ENCODE measurements around the gene DRD2.
A peak's percentile ranks its signal among the peaks of the same experiment; 100 is the strongest.

Gene DRD2

GRCh38 chr11:113440816-113441215 lies 34.4 kb downstream of the DRD2 start:
- no peak for DNase-seq

GRCh38 chr11:113436672-113437252 lies 38.4 kb downstream of the DRD2 start:
- DNase-seq = no peak

GRCh38 chr11:113435190-113435968 lies 39.8 kb downstream of the DRD2 start:
- no peak for DNase-seq

- DNase-seq = no peak
Observed at GRCh38 chr11:113431746-113432145, 43.5 kb downstream of the DRD2 start.

- DNase-seq = no peak
Observed at GRCh38 chr11:113426686-113427085, 48.5 kb downstream of the DRD2 start.

GRCh38 chr11:113420808-113421207 lies 54.4 kb downstream of the DRD2 start:
- no peak for DNase-seq

- DNase-seq = no peak
Observed at GRCh38 chr11:113419454-113420003, 55.7 kb downstream of the DRD2 start.

- no peak for DNase-seq
Observed at GRCh38 chr11:113417428-113417827, 57.8 kb downstream of the DRD2 start.

- no peak for DNase-seq
Observed at GRCh38 chr11:113415343-113415742, 59.9 kb downstream of the DRD2 start.

- no peak for DNase-seq
Observed at GRCh38 chr11:113412675-113413074, 62.5 kb downstream of the DRD2 start.

- peak; percentile 27 to 55 for DNase-seq
Observed at GRCh38 chr11:113411536-113411935, 63.7 kb downstream of the DRD2 start.

- no peak for DNase-seq
Observed at GRCh38 chr11:113410414-113411135, 64.6 kb downstream of the DRD2 start.

- no peak for DNase-seq
Observed at GRCh38 chr11:113409526-113409925, 65.7 kb downstream of the DRD2 start.

- no peak for DNase-seq
Observed at GRCh38 chr11:113408887-113409286, 66.3 kb downstream of the DRD2 start.

GRCh38 chr11:113408206-113408605 lies 67.0 kb downstream of the DRD2 start:
- DNase-seq = no peak

- DNase-seq = no peak
Observed at GRCh38 chr11:113407163-113407562, 68.0 kb downstream of the DRD2 start.

- no peak for DNase-seq
Observed at GRCh38 chr11:113405724-113406478, 69.3 kb downstream of the DRD2 start.

GRCh38 chr11:113404859-113405430 lies 70.3 kb downstream of the DRD2 start:
- no peak for DNase-seq

GRCh38 chr11:113401718-113402117 lies 73.5 kb downstream of the DRD2 start:
- no peak for DNase-seq

- DNase-seq = no peak
Observed at GRCh38 chr11:113400631-113401230, 74.5 kb downstream of the DRD2 start.

- no peak for DNase-seq
Observed at GRCh38 chr11:113398669-113399430, 76.3 kb downstream of the DRD2 start.

Data from NCI-H526 (cell line).